Spinal cord (tissue), 10 donors: ENCODE results near the gene GART. TPM values are rescaled to one million over a fixed set of nuclear protein-coding genes. Genes with fewer than 3 reads are reported as not detected.

Experiments
- DNase-seq, 6 donors: peaks; one replicate each; pipeline versions ENCODE4 v3.0.0 to v3.0.0-alpha.2; 2013 to 2015; ENCODE audit warnings: low spot score in 6 of 6, low read depth in 4 of 6
- H3K27ac ChIP-seq: one replicate; pipeline ENCODE4 v1.5.1; 2013; ENCODE audit warnings: low read depth, low read length, control low read depth
- H3K27me3 ChIP-seq: one replicate; pipeline ENCODE4 v1.6.1; 2013; ENCODE audit warnings: low read length; ENCODE audit not compliant: control insufficient read depth, insufficient read depth
- H3K36me3 ChIP-seq: one replicate; pipeline ENCODE4 v1.6.1; 2013; ENCODE audit warnings: low read length; ENCODE audit not compliant: control insufficient read depth, insufficient read depth
- H3K4me1 ChIP-seq: one replicate; pipeline ENCODE4 v1.6.1; 2013; ENCODE audit warnings: low read length; ENCODE audit not compliant: control insufficient read depth, insufficient read depth
- H3K4me3 ChIP-seq: one replicate; pipeline ENCODE4 v1.5.1; 2013; ENCODE audit warnings: low read depth, low read length, control low read depth
- H3K9me3 ChIP-seq: one replicate; pipeline ENCODE4 v1.6.1; 2013; ENCODE audit warnings: low read length; ENCODE audit not compliant: control insufficient read depth, insufficient read depth
- WGBS: methylation state at CpG from one replicate; pipeline ENCODE4 v1.1.5; 2013; ENCODE audit warnings: missing lambda C conversion rate; ENCODE audit not compliant: insufficient coverage; 5-methylcytosine and 5-hydroxymethylcytosine counted together
- polyA plus RNA-seq, 2 donors: library from polyadenylated mRNA; unstranded; fragments of 120-200 nt; gene quantifications; one replicate each; pipeline ENCODE4 v1.2.1, GENCODE V29; 2013; ENCODE audit not compliant: insufficient read length in 2 of 2
- total RNA-seq, 2 donors: library from RNA; depleted of rRNA in 1 of 2; stranded (reverse); fragments of 120-200 nt in 1 of 2; fragments of >200 nt in 1 of 2; gene quantifications; one replicate each; pipeline versions ENCODE4 v1.2.3 to v1.2.4, GENCODE V29; 2013 to 2014
- donor health status: healthy.

GART gene
- total and polyA plus RNA-seq, 4 donors: 54.3 to 80.7 (median 65.8) TPM

DNA sequence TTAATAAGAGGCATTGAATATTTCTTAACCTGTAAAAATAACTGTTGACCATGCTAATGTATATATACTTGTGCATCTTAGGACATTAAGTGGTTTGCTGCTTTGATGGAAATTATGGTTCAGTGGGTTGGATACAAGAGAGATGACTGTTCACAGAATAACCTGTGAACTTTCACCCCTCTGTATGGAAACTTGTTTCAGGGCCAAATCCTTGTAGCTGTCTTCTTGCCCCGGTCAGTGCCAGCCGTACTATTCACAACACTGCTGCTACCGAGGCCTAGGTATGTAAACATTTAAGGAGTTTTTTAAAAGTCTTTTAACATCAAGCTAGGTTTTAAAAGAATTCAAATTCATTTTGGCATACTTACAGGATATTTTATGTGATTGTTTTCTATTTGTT, 30.4 kb upstream of the GART start:
- no peaks in the 10 kb centered on the region for H3K9me3 ChIP-seq
- H3K36me3 ChIP-seq: peaks cover 22% of the 10 kb centered on the region
- no peaks in the 10 kb centered on the region for H3K27me3 ChIP-seq
- DNase-seq: no peak
- no peak overlapping the region for H3K4me3 ChIP-seq
- no peak overlapping the region for H3K27ac ChIP-seq
- no peaks in the 10 kb centered on the region for H3K4me1 ChIP-seq
- no CpG with 5 or more reads among the region's 3 CpGs for WGBS

GRCh38 chr21:33569991-33570390, 28.1 kb upstream of the GART start:
- peaks cover 20% of the 10 kb centered on the region for H3K36me3 ChIP-seq
- no peak overlapping the region for H3K4me3 ChIP-seq
- H3K4me1 ChIP-seq: no peaks in the 10 kb centered on the region
- H3K9me3 ChIP-seq: no peaks in the 10 kb centered on the region
- H3K27me3 ChIP-seq: no peaks in the 10 kb centered on the region
- H3K27ac ChIP-seq: no peak overlapping the region
- WGBS: 97% methylated on average over 4 of the region's 5 CpGs
- DNase-seq: no peak

GRCh38 chr21:33568448-33568847, 26.5 kb upstream of the GART start:
- no peak for DNase-seq
- H3K27me3 ChIP-seq: no peaks in the 10 kb centered on the region
- H3K27ac ChIP-seq: no peak overlapping the region
- no peak overlapping the region for H3K4me3 ChIP-seq
- WGBS: no CpG with 5 or more reads among the region's 2 CpGs
- H3K36me3 ChIP-seq: peaks cover 19% of the 10 kb centered on the region
- no peaks in the 10 kb centered on the region for H3K4me1 ChIP-seq
- H3K9me3 ChIP-seq: no peaks in the 10 kb centered on the region

GRCh38 chr21:33567914-33568313, 26.0 kb upstream of the GART start:
- 69% methylated on average over 5 of the region's 6 CpGs for WGBS
- Histone ChIP-seq H3K4me3 (no peak overlapping the region), H3K27me3 (no peaks in the 10 kb centered on the region)

DNA sequence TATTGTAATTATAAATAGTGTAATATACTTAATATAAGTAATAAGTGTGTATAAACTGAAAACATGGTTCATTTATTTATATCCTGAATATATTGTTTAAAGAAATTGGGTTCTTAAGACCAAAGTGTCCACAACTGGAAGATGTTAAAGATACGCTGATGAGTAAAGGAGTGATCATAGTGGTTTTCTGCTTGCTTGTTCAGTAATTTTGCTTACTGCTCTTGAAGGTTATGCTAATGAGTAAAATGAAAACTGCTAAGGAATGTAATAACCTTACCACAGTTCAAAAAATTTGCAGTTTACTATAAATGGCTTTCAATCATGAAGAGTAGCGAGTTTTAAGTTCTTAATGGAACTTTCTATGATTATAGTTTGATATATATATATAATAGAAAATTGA, 24.6 kb upstream of the GART start:
- no peak overlapping the region for H3K4me3 ChIP-seq
- WGBS: no CpG with 5 or more reads among the region's 2 CpGs

More at GRCh38 chr21:33567914-33568313, 26.0 kb upstream of the GART start:
- no peak for DNase-seq
- H3K4me1 ChIP-seq: no peaks in the 10 kb centered on the region
- no peaks in the 10 kb centered on the region for H3K9me3 ChIP-seq
- peaks cover 19% of the 10 kb centered on the region for H3K36me3 ChIP-seq
- no peak overlapping the region for H3K27ac ChIP-seq

DNA sequence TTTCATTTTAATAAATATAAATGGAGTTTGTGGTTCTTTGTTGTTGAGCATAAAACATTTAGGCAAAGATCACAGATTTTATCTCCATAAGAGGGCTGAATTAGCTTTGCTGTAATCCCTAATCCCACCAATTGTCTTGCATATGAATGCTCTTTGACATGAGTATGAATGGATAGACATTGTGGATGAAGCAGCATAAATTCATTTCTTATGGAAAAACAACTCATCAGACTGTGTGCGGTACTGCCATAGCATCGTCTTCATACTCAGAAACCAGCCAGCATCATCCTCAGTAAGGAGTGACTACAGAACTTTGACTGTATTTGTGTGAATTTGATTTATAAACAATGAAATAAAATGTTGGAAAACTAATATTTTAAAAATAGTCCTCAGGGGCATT, 20.5 kb upstream of the GART start:
- Histone ChIP-seq H3K4me3 (no peak overlapping the region), H3K27ac (no peak overlapping the region), H3K4me1 (no peaks in the 10 kb centered on the region), H3K27me3 (no peaks in the 10 kb centered on the region), H3K36me3 (peaks cover 17% of the 10 kb centered on the region), H3K9me3 (no peaks in the 10 kb centered on the region)
- no CpG with 5 or more reads among the region's 2 CpGs for WGBS
- DNase-seq: no peak

More for the DNA sequence above, 24.6 kb upstream of the GART start:
- peaks cover 19% of the 10 kb centered on the region for H3K36me3 ChIP-seq
- no peaks in the 10 kb centered on the region for H3K27me3 ChIP-seq
- DNase-seq: no peak
- H3K4me1 ChIP-seq: no peaks in the 10 kb centered on the region
- H3K27ac ChIP-seq: no peak overlapping the region
- no peaks in the 10 kb centered on the region for H3K9me3 ChIP-seq

DNA sequence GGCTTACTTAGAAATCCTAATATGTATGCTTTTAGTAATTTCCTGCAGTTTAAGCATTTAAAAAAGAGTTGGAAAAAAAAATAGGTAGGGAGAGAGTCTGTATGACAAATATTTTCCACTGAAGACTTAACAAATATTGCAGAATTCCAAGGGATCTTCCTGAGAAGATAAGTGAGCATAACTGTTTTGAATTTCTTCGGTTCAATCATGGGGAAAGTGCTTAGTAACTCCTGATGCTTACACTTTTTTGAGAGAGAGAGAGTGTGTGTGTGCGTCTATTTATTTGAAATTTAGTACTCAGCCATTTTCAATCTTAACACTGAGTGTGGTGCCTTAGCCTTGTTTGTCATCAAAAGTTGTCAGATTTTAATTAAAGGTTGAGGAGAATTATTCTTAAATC, 19.5 kb upstream of the GART start:
- no peak for DNase-seq
- H3K36me3 ChIP-seq: peaks cover 19% of the 10 kb centered on the region
- H3K4me1 ChIP-seq: no peaks in the 10 kb centered on the region
- H3K9me3 ChIP-seq: no peaks in the 10 kb centered on the region
- H3K27ac ChIP-seq: no peak overlapping the region
- no CpG with 5 or more reads among the region's 2 CpGs for WGBS
- H3K4me3 ChIP-seq: no peak overlapping the region
- no peaks in the 10 kb centered on the region for H3K27me3 ChIP-seq

DNA sequence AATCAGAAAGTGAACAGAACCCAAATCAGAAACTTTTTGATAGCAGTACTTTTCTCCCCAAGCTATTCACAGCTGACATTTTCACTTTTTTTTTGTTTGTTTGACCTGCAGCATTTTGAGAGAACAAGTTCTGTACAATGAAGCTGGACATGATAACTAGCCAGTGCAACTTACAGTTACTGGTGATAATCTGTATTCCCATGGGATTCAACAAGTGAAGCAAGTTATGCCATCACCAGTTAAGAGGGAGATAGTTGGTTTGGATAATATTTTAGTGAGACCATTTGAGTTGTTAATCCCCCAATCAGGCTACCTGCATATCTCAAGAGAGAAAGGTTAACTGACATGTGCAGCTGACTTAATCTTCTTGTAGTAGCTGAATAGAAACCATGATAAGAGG, 19.0 kb upstream of the GART start:
- no peak overlapping the region for H3K27ac ChIP-seq
- H3K9me3 ChIP-seq: no peaks in the 10 kb centered on the region
- no peaks in the 10 kb centered on the region for H3K27me3 ChIP-seq
- DNase-seq: no peak
- no peaks in the 10 kb centered on the region for H3K4me1 ChIP-seq
- H3K36me3 ChIP-seq: peaks cover 21% of the 10 kb centered on the region
- no peak overlapping the region for H3K4me3 ChIP-seq

DNA sequence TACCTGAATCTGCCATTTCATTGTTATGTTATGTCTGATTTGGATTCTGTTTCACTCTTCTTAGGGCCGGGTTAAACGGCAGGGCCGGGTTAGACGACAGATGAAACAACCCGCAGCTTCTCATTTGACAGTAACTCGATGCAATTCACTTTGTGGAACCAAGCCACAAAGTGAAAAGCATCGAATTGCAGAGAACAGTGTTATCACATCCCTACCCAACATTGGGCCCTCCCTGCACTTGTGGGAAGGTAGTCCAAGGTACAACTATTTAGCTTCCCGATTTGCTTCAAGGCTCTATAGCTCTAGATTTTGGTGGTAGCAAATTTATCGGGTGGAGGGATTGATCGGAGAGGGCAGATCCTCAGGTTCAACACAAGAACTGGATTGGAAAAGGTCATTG, 17.9 kb upstream of the GART start:
- H3K9me3 ChIP-seq: no peaks in the 10 kb centered on the region
- WGBS: 97% methylated on average over 7 of the region's 10 CpGs
- DNase-seq: no peak
- no peak overlapping the region for H3K4me3 ChIP-seq
- peaks cover 25% of the 10 kb centered on the region for H3K36me3 ChIP-seq
- no peak overlapping the region for H3K27ac ChIP-seq
- no peaks in the 10 kb centered on the region for H3K27me3 ChIP-seq
- H3K4me1 ChIP-seq: no peaks in the 10 kb centered on the region

DNA sequence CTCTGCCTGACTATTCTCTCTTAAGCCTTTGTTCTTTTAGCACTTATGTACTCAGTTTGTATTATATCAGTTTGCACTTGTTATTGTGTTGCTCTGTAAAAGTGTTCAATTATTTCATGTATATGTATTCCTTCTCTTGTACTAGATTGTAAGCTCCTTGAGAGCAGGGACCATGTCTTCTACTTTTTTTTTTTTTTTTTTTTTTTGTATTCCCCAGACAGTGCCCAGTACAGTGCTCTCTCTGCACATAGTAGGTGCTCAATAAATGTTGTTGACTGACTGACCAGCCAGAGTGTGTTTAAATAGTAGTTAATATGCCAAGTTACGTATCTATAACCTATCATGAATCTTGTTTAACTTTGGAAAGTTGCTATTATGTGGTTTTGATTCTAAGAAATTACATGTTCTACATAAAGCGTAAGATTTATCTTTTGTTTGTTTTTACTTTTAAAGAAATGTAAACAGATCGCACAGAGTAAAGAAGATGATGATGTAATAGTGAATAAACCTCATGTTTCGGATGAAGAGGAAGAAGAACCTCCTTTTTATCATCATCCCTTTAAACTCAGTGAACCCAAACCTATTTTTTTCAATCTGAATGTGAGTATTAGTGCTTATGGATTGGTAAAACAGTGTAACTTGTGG, 17.0 kb upstream of the GART start:
- H3K36me3 ChIP-seq: peaks cover 33% of the 10 kb centered on the region
- no peak overlapping the region for H3K27ac ChIP-seq
- H3K9me3 ChIP-seq: no peaks in the 10 kb centered on the region
- no peak for DNase-seq
- no peaks in the 10 kb centered on the region for H3K27me3 ChIP-seq
- no CpG with 5 or more reads among the region's 4 CpGs for WGBS
- no peaks in the 10 kb centered on the region for H3K4me1 ChIP-seq
- no peak overlapping the region for H3K4me3 ChIP-seq
